GM18505 (cell line): ENCODE data around the gene RAPGEF1.

Experiments used
- ATAC-seq: cut with Tn5 transposase; IDR thresholded peaks from one replicate; pipeline ENCODE4 v1.9.1; 2021; ENCODE audit not compliant: unreplicated experiment
- POLR2A ChIP-seq: IDR thresholded peaks from 4 replicates; pipeline ENCODE4 v1.6.1; 2011; ENCODE audit warnings: borderline replicate concordance; ENCODE audit not compliant: insufficient read depth, insufficient read length; ENCODE audit errors: extremely low read depth

Gene RAPGEF1

GRCh38 chr9:131628459-131629225 lies 111.2 kb downstream of the RAPGEF1 start:
- TF ChIP-seq POLR2A, result no peak
- no peak for ATAC-seq

GRCh38 chr9:131627648-131628458 lies 112.0 kb downstream of the RAPGEF1 start:
- ATAC-seq, result no peak
- no peak for TF ChIP-seq POLR2A

GRCh38 chr9:131627326-131627647 lies 112.6 kb downstream of the RAPGEF1 start:
- ATAC-seq, result no peak
- TF ChIP-seq POLR2A, result no peak

- ATAC-seq, result no peak
- no peak for TF ChIP-seq POLR2A
Measured at GRCh38 chr9:131625790-131626670, 113.8 kb downstream of the RAPGEF1 start.

GRCh38 chr9:131625508-131625787 lies 114.4 kb downstream of the RAPGEF1 start:
- no peak for TF ChIP-seq POLR2A
- no peak for ATAC-seq

- no peak for TF ChIP-seq POLR2A
- ATAC-seq, result no peak
Measured at GRCh38 chr9:131624636-131625507, 115.0 kb downstream of the RAPGEF1 start.

- no peak for ATAC-seq
- no peak for TF ChIP-seq POLR2A
Measured at GRCh38 chr9:131623655-131624330, 116.1 kb downstream of the RAPGEF1 start.

GRCh38 chr9:131622523-131622922 lies 117.4 kb downstream of the RAPGEF1 start:
- TF ChIP-seq POLR2A, result no peak
- ATAC-seq, result peak; percentile 20

- TF ChIP-seq POLR2A, result peak; percentile 50
- peak; percentile 43 for ATAC-seq
Measured at GRCh38 chr9:131621551-131622358, 118.1 kb downstream of the RAPGEF1 start.

- TF ChIP-seq POLR2A, result no peak
- ATAC-seq, result no peak
Measured at GRCh38 chr9:131620764-131621520, 118.9 kb downstream of the RAPGEF1 start.

- TF ChIP-seq POLR2A, result no peak
- ATAC-seq, result no peak
Measured at GRCh38 chr9:131619680-131620079, 120.2 kb downstream of the RAPGEF1 start.
